BJ (cell line): ENCODE results near the gene NR2F1-AS1. TPM values are rescaled to one million over a fixed set of nuclear protein-coding genes. Genes with fewer than 3 reads are reported as not detected.

Experiments
- CTCF ChIA-PET: fragments of 350-600 bp; formaldehyde crosslinking; extraction: SDS; loops from one replicate; lab custom pipeline; 2021; ENCODE audit warnings: antibody characterized with exemption, inconsistent platforms; lab: Yijun Ruan, JAX
- POLR2A ChIA-PET: fragments of 300-600 bp; sonication (Branson Sonifier 250); formaldehyde crosslinking; extraction: SDS; loops from one replicate; lab custom pipeline; 2021; ENCODE audit warnings: antibody characterized with exemption; lab: Charles Lee
- DNase-seq: peaks from one replicate; pipeline ENCODE4 v3.0.0-alpha.2; 2011; ENCODE audit warnings: low read depth
- H3K27me3 ChIP-seq: 2 replicates; pipeline ENCODE4 v1.6.0; 2011; ENCODE audit warnings: low read length; ENCODE audit not compliant: control insufficient read depth, insufficient read depth
- H3K36me3 ChIP-seq: 2 replicates; pipeline ENCODE4 v1.5.1; 2011; ENCODE audit warnings: low read length; ENCODE audit not compliant: control insufficient read depth, insufficient read depth
- H3K4me3 ChIP-seq: 2 replicates; pipeline ENCODE4 v1.5.1; 2011; ENCODE audit warnings: low read depth, mild to moderate bottlenecking, control low read depth, low read length
- polyA plus RNA-seq: library from polyadenylated mRNA; depleted of rRNA; stranded (reverse); fragments of >200 nt; gene quantifications from 2 replicates; pipeline ENCODE4 v1.2.3, GENCODE V29; 2011
- TF ChIP-seq, protein P1 (sequence below): IDR thresholded peaks from 2 replicates; pipeline ENCODE4 v1.5.1; 2011; ENCODE audit warnings: low read depth, mild to moderate bottlenecking, control low read depth, inconsistent platforms, low read length, moderate library complexity; ENCODE audit not compliant: insufficient read depth

The NR2F1-AS1 gene
- polyA plus RNA-seq, 1 experiment: 13.7 TPM

DNA sequence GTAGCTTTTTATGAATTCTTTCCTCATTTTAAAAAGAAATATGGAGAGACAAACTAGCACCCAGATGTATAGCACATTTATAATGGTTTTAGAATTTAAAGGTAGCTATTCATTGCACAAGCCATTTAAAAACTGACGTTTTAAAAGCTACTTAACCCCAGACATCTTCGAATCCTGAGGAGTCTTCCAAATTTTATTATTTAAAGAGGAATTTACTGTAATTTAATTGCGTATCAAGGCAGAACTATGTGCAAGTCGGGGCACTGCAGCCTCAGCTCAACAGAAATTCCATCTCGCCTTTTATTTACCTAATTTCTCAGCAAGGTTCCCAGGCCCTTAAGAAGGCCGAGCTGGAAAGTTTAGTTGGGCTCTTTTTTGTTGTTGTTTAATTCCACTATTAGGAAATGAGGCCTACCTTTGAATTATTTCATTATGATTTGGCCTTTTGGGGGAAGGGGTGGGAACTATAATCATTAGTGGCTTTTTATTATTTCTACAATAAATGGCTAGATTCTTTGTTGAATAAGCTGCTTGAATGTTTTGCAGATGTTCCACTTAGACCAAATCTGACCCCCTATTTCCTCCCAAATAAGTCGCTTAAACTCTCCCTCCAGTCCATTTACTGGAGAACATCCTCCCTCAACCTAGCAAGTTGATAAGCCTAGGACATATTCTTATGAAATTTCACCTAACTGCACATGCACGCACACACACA is 22.2 kb upstream of the NR2F1-AS1 start:
- no peaks in the 10 kb centered on the region; the same call in 1 of the 2 replicates for H3K36me3 ChIP-seq
- no peak for DNase-seq
- peaks cover 2% of the 10 kb centered on the region for H3K27me3 ChIP-seq
- TF ChIP-seq, protein P1, sequence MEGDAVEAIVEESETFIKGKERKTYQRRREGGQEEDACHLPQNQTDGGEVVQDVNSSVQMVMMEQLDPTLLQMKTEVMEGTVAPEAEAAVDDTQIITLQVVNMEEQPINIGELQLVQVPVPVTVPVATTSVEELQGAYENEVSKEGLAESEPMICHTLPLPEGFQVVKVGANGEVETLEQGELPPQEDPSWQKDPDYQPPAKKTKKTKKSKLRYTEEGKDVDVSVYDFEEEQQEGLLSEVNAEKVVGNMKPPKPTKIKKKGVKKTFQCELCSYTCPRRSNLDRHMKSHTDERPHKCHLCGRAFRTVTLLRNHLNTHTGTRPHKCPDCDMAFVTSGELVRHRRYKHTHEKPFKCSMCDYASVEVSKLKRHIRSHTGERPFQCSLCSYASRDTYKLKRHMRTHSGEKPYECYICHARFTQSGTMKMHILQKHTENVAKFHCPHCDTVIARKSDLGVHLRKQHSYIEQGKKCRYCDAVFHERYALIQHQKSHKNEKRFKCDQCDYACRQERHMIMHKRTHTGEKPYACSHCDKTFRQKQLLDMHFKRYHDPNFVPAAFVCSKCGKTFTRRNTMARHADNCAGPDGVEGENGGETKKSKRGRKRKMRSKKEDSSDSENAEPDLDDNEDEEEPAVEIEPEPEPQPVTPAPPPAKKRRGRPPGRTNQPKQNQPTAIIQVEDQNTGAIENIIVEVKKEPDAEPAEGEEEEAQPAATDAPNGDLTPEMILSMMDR: no peak
- CTCF ChIA-PET: interaction anchor here (0.9 kb wide), 1 partner anchor 198 kb away, joined by 4 read pairs; no protein-coding TSS in a partner anchor
- H3K4me3 ChIP-seq: no peak overlapping the region
- POLR2A ChIA-PET: no interaction called here

DNA sequence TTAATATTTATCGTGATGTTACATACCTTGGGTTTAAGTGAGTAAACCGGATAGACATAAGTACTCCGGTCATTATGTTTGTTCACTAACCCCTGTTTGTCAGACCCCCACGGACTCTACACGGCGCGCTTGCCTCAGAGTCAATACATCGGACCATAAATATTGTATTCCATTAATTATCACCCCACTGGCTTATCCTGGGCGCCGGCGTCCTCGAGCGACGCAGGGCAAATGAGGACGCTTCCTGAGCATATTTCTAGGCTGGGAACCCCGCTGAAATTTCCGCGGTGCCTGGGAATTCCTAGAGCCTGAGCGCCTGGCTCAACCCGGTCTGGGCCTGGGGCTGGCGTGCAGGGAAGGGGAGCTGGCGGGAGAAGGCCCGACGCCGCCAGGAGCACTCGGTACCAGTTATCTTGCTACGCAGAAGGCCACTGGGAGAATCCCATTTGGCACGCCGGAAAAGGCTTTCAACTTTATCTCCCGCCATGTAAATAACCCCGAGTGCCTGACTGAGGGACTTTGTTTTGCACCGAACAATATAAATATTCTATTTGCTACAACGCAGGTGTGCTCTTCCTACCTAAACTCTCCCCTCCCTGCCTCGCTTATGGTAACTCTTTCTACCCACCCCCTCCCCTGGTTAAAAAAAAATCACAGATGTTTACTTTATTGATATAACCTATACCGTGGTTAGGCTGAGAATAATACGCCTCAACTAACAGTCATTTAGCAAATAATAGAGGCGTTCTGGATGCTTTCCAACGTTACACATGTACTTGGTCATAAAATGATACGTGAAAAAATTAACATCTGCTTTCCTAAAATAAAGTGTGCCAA is 21.4 kb upstream of the NR2F1-AS1 start:
- TF ChIP-seq, protein P1: no peak
- POLR2A ChIA-PET: no interaction called here

DNA sequence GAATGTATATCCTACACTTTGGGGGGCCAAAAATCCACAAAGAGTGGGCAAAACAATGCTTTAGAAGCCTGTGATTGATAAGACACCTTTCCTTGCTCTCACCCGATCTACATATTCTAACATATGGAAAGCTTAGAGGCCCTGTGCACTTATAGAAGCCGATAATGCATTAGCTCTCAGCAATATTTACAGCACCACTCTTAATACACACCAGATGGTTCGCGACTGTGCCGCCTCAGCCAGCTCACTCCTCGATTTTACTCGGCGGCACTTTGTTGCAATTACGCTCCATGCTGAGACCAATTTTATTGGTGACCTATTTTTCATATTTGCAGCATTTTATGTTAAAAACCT is 20.8 kb upstream of the NR2F1-AS1 start:
- DNase-seq: no peak
- ChIA-PET POLR2A (no interaction called here), CTCF (interaction anchor here (0.6 to 1.3 kb wide), 3 partner anchors 17 to 1960 kb away, joined by 3 to 5 read pairs (median 4); no protein-coding TSS in a partner anchor)
- H3K27me3 ChIP-seq: peaks cover 2% of the 10 kb centered on the region
- H3K4me3 ChIP-seq: no peak overlapping the region
- TF ChIP-seq, protein P1: no peak
- H3K36me3 ChIP-seq: no peaks in the 10 kb centered on the region; the same call in 1 of the 2 replicates

More for the DNA sequence above, 21.4 kb upstream of the NR2F1-AS1 start:
- Histone ChIP-seq H3K4me3 (no peak overlapping the region), H3K36me3 (no peaks in the 10 kb centered on the region; the same call in 1 of the 2 replicates), H3K27me3 (peaks cover 2% of the 10 kb centered on the region)
- DNase-seq: no peak
- CTCF ChIA-PET: interaction anchor here (0.9 to 1.3 kb wide), 2 partner anchors 18 to 199 kb away, joined by 4 read pairs; no protein-coding TSS in a partner anchor

DNA sequence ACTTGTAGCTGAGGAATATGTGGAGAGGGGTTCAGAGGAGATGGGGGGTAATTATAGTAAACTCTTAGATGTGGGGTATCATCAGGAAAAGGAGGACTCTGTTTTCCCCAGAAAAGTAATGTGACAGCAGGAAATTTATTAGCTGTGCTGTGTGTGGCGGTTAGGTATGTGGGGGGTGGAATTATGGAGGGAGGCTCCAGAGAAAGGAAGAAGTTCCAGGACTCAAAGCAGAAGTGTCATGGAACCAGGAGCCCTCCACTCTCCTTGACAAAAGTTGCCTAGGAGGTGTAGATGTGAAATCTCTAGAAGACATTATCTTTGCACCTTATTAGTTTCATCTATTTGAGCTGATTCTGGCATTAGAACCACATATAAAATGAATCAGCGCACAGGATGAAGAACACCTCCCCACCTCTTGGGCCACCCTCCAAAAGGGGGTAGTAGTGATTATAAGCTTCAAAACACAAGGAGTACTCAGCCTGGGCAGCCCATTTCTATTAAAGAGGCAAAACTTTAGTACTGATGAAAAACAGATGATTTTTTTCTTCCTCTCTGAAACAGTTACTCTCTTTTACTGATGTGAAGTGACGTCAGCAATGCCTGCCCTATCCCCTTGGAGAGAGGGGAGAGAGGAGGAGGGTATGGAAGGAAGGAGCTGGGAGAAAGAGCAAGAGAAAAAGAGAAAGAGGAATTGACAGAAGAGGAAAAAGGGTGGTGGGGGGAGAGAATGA is 20.2 kb upstream of the NR2F1-AS1 start:
- ChIA-PET POLR2A (no interaction called here), CTCF (interaction anchor here (0.6 to 1.3 kb wide), 3 partner anchors 17 to 1959 kb away, joined by 3 to 5 read pairs (median 4); no protein-coding TSS in a partner anchor)
- Histone ChIP-seq H3K27me3 (peaks cover 2% of the 10 kb centered on the region), H3K36me3 (no peaks in the 10 kb centered on the region; the same call in 1 of the 2 replicates), H3K4me3 (no peak overlapping the region)
- no peak for DNase-seq
- TF ChIP-seq, protein P1: no peak
